HG03575 (cell line): ENCODE measurements around the gene PTF1A.

Experiments used
- ATAC-seq: cut with Tn5 transposase; IDR thresholded peaks from one replicate; pipeline ENCODE4 v1.9.1; 2021; ENCODE audit not compliant: unreplicated experiment, insufficient number of reproducible peaks, low FRiP score; ENCODE audit errors: extremely low read depth

PTF1A gene

DNA sequence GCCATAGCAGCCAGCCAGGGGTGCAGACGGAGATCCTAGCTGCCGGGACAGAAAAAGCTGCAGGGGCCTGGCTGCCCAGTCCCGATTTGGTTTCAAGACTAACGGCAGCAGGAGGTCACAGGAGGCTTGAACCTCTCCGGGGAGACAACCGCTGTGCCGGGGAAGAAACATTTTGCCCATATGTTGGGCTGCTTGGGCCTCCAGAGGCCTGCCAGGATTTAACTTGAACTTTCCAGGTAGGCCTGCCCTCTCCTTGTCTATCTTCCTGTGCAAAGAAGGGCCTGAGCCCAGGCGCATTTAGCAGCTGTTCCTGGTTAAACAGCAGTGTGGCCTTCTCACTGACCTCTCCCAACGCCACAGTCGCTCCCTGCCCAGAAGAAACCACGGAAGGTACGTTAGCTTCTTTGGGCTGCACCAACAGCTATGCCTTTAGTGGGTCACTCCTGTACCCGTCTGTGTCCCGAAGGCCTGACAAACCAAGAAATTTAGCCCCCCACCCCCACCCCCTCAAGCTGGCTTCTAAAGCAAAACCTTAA is 17.1 kb upstream of the PTF1A start:
- no peak for ATAC-seq

DNA sequence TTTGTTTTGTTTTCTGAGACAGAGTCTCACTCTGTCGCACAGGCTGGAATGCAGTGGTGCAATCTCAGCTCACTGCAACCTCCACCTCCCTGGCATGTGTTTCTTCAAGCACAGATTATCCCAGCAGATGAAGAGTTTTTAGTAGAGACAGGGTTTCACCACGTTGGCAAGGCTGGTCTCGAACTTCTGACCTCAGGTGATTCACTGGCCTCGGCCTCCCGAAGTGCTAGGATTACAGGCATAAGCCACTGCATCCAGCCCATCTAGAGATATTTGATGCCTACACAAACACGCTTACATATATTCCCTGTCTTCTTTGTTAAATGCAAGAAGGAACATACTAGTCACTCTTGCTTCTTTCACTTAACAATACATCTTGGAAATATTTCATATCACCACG is 5.9 kb upstream of the PTF1A start:
- ATAC-seq = no peak

DNA sequence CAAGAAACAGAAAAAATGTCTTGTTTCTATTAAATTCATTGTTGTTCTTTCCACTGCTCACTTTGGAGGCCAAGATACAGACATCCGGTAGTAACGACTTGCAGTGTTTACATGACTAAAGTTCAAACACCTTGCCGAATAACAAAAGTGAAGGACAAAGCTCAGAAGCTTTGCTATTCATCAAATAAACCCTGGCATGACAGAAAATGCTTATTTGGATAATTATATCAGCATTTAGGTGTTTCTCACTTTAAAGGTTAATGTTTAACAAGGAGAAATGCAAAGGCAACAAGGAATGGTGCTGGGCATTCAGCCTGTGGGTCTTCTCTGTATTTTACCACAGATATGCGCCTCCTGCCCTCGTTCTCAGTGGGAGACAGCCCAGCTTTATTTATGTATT is 5.4 kb upstream of the PTF1A start:
- ATAC-seq = no peak

DNA sequence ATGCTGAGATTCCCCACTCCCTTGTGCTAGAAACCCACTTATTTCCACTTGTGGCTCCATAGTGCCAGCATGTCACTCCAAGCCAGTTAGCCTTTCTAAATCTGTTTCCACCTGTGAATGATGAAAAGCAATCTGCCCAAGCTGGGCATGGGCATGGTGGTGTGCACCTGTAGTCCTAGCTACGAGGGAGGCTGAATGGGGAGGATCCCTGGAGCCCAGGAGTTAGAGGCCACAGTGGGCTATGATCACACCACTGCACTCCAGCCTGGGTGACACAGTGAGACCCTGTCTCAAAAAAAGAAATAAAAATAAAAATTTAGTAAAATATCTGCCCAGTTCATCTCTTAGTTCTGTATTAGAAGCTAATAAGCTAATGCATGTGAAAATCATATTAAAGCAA is 5.0 kb upstream of the PTF1A start:
- no peak for ATAC-seq

DNA sequence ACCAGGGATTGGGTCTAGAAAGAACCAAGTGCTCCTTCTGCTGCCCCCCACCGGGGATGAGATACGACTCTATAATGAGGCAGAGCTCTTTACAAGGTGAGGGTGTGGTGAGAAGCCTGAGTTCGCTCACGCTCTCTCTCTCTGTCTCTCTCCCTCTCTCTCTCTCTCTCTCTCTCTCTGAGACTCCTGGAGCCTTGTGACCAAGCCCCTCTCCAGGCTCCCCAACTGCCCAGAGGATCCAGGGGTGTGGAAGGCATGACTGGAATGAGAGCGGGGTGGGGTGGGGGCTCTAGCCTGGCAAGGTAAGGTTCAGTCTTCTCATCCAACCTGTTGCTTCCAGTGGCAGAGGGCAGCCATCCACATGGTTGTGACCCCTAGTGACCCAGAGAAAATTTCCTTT is 3.1 kb upstream of the PTF1A start:
- ATAC-seq = no peak

DNA sequence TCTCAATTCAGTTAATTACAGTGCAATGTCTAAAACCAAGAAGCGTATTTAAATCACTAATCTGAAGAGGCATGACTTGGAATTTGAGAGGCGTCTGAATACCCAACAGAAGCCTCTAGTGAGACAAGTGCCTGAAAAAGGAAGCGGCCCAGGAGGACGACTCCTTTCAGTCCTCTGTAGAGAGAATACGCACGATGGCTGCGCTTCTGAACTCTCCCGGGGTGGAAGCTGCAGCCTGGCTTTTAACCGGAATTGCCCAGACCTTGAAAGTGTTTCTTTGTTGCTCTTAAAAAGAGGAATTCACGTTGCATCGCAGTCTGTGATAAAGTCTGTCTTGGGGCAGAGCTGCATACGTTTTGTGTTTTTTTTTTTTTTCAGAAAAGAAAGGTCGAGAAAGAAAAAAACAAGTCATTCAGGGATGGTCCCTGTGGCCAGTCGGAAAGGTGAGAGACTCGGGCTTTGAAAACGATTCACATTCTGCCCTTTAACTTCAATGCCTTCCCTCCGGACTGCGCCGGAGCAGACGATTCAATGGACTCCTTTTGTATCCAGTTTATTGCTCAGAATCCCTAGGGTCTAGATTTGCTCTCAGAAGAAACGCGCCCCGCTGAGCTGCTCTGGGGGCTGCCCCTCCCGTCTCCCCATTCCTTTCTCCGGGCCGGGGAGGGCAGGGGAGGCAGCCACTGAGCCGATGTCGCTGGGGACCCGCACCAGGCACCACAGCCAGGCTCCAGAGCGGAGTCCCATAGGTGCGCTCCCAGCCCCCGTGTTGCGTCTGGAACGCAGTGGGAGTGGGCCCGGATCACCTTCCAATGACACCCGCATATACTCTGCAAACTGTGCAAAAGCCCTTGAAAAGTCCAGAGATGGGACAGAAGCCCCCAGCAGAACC is 994 bp upstream of the PTF1A start:
- no peak for ATAC-seq

DNA sequence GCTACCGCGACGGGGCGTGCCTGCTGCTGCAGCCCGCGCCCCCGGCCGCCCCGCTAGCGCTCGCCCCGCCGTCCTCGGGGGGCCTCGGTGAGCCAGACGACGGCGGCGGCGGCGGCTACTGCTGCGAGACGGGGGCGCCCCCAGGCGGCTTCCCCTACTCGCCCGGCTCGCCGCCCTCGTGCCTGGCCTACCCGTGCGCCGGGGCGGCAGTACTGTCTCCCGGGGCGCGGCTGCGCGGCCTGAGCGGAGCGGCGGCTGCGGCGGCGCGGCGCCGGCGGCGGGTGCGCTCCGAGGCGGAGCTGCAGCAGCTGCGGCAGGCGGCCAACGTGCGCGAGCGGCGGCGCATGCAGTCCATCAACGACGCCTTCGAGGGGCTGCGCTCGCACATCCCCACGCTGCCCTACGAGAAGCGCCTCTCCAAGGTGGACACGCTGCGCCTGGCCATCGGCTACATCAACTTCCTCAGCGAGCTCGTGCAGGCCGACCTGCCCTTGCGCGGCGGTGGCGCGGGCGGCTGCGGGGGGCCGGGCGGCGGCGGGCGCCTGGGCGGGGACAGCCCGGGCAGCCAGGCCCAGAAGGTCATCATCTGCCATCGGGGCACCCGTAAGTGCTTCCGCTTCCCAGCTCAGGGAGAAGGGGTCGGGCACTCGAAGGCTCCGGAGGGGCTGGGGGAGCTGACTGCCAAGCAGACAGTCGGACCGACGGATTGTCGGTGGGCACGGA is 761 bp downstream of the PTF1A start:
- ATAC-seq = no peak

DNA sequence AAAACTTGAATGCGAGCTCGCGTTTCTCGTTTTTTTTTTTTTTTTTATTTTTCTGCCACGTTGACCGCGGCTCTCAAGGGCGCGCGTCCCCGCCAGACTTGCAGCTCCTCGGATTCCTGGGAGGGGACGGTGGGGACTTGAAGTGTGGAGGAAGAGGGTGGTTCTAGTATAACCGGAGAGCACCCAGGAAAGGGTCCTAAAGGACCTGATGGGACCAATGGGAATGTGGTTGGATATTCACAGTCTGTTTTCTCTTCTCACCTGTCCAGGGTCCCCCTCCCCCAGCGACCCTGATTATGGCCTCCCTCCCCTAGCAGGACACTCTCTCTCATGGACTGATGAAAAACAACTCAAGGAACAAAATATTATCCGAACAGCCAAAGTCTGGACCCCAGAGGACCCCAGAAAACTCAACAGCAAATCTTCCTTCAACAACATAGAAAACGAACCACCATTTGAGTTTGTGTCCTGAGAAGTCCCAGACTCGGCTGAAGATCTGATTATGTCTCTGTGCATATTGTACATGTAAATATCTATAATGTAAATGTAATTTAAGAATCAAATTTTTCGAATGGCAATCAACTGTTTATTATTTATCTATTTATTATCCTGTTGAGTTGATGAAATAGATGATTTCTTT is 1.4 kb downstream of the PTF1A start:
- no peak for ATAC-seq

DNA sequence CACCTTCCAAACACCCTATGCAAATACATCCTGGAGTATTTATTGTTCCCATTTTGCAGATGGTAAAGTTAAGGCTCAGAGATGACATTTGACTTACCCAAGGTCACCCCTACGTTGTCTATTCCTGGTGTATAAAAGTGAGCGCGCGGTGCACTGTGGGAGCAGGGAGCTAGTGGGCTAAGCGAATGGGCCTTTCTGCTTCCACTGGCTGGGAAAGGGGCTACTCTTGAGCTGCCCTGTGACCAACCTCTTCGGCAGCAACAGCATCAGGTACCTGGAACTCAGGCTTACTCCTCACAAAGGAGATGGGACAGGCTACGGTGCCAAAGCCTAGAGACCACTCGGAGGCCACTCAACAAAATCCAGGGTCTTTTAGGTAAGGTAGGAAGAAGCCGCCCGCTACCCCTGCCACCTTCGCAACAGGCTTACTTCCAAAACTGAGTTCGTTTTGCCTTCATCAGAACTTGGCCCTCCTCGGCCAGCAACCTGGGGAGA is 2.4 kb downstream of the PTF1A start:
- no peak for ATAC-seq

DNA sequence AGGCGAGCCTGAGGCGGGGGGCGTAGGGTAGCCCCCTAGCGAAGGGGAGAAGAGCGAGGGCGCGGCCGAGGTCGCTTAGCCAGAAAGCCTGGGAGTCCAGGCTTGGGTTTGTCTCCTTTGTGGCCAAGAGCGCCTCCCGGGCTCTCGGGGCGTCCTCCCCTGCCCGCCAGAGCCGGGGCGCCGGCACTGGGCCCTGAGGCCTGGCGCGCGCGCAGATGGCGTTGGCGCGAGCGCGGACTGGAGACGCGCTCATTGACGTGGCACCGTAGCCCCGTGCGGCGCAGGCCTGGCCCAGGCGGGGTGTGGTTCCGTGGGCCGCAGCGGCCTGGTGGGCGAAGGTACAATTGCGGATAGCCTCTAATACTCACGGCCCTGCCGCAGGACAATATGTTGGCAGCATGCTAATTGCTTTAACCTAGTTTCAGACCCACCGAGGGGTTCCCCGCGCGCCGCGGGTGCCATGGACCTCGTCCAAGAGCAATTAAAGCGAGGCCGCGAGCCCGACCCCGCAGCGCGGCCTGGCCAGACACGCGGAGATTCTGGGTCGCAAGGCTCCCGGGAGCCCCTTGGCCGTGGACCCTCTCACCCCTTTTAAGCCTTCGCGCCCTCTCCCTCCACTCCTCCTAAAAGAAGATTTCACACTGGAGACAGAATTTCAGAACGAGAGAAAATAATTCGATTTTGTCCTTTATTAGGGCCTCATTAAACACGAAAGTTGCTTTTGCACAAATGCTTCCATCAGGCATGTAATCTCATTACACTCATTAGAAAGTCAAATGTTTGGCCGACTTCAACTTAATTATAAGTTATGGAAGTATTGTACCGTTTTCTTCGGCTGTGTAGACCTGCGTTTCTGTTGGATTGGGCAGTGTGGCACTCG is 3.1 kb downstream of the PTF1A start:
- ATAC-seq = no peak

DNA sequence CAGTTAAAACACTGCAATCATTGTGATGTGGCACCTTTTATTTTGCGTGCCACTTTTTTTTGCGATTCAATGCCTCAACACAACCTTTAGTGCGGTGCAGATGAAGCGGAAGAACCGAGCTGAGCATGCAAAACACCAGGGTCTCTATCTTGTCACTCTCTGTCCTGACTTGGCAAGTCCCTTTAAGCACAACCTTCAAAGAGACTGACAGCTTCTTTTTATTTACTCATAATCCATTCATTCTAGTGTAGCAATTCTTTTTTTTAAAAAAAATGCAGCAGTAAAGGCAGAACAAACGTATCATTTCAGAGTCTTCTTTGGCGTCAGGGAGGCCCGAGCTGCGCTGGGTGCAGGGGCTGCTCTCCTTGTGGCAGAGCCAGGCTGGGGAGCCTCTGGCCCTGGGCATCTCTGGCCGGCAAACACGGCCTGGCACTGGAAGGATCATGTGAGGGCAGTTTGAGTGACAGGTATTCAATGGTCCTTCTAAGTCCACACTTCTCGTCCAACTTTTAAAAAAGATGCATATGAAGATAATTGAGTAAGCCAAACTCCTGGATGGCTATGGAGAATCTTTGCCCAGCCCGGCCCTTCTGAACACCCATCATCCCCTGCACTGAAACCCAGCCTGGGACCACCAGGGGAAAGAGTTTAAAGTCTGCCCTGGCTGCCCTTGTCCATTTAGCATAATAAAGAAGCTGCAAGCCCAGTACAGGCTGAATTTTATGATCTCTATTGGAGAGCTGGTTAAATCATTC is 3.9 kb downstream of the PTF1A start:
- no peak for ATAC-seq

DNA sequence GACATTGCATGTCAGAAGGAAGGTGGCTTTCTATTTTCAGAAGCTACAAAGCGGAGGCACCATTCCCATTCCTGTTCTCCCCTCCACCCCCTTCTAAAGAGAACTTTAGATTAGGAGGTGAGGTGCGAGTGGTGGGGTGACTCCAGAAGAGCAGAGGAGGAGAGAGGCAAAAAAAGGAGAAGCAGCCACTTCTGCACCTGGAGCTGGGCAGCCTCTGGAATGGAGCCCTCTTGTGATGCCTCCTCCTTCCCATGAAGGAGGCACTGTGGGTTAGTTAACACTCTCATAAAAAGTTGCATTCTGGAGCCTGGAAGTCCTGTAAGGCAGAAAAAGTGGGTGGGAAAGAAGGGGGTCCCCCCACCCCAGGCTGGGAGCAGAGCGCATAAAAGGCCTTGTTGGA is 4.8 kb downstream of the PTF1A start:
- ATAC-seq = no peak

DNA sequence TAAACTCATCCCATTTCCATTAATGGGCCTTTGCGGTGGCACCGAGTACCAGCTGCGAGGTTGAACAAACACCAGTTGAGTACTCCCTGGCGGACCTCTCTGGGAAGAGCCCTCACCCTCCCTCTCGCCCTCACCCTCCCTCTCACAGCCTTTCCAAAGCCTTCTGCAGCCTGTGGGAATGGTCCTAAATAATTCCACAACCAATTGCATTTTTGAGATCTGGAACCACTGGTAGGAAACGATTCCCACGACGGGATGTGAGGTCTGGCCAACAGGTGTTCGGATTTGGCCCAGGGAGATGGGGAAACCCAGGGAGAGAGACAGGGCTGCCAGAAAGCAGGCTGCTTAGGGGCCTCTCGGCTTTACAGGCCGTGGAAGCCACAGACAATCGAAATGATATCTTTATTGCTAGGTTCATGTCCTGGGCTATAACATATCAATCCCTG is 5.3 kb downstream of the PTF1A start:
- ATAC-seq = no peak

DNA sequence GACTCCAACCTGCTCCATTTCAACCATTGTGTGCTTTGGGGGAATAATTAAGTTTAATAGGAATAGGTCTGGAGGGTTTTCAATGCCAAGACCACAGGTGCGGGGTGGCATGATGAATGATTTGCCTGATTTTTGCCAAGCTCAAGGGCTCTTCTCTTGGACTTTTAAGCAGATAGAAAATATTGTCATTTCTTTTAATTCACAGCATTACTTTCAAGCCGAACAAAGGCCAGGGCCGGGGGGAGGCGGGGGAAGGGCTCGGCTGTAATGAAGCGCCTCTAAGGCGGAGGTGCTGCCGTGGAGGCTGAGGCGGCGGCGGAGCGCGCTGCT is 6.5 kb downstream of the PTF1A start:
- ATAC-seq = no peak

DNA sequence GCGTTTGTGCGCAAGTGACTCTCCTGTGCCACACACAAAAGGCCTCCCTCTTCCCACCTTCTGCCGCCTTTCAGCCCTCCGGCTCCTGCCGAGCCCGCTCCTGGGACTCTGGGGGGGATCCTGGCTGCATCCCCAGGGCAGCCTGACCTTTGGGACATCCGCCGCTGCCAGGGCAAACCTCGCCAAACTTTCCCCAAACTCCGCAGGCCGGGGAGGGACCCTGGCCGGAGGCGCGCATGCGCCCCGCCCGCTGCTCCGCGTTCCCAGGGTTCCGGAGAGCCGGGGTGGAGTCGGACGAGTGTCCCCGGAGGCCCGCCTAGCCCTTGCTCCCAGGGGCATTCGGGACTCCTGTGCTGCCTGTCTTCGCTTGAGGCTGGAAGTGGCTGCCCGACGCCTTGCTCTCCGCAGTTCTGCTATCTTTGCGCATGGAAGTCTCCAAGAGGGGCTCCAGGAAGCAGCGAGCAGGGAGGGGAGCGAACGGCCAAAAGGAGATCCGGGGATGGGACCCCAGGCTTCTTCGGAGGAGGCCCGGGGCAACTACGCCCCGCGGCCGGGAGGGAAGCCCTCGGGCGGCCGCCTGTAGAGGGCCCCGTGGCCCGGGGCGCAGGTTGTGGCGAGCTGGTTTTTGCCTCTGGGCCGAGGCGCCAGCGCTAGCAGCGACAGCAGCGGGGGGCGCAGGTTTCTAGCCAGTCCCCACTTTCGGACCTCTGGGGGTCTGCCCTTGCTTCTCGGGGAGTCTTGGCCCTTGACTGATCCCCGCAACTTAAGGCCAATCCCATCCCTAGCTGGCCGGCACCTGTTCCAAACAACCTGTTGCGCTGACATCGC is 7.0 kb downstream of the PTF1A start:
- ATAC-seq = no peak

DNA sequence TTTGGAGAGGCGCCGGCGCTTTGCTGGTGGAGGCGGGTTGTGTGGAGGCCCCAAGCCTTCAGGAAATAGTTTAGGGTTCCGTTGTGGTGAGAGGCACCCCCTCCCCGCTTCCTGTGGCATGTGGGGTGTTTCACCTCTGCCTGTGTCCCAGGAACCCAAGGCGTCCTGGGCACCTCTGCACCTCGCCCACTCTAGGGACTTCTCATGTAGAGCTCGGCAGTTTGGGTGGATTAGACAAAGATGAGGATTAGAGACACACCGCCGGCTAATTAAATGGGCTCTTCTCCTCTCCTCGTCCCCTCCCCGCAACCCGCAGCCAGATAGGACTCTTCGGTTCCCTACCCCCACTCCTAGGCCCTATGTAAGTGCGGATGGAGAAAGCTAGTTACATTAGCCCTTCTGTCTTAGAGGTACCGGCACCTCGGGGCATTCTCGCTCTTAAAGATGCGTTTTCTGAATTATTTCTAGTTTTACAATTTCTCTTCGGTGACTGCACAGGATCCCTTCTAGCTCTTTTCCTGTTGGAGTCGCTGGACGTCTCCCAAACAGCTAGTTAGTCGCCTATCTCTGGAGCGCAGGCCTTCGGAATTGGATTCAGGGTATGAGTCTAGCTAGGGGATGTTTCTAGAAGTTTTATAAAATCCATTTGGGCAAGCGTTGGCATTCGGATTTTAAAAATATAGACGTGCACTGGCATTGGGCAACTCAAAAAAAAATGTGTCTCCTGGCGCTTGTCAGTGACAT is 7.8 kb downstream of the PTF1A start:
- no peak for ATAC-seq

DNA sequence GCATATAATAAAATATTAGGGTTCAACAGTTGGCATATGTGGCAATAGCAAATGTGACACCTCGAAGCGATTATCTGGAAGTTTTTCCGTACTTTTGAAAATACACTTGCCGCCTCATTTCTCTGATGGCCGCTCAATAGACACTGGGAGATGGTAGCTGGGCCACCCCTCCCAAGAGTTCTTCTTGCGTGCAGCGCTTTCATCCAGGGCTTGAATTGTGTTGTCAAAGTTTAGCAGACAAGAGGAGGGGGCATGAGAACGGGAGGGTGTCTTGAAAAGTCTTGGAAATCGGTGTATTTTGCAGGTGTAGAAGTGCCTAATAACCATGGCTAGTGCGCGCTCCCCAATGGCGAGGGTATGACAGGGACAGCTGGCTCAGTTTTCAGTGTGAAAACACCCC is 8.5 kb downstream of the PTF1A start:
- no peak for ATAC-seq
